GM12878 (cell line): ENCODE data around the gene MBD2. TPM values are rescaled to one million over a fixed set of nuclear protein-coding genes. Genes with fewer than 3 reads are reported as not detected.
A peak's percentile ranks its signal among the peaks of the same experiment; 100 is the strongest.

ENCODE experiments used
- ATAC-seq: fragments of 200-7000 bp; cut with Tn5 transposase; 3 replicates; pipeline ENCODE4 v1.9.1; 2020; ENCODE audit warnings: mild to moderate bottlenecking, moderate library complexity
- BruUV-seq: library from RNA; stranded (reverse); fragments of 400-500 nt; replicated peaks from 2 replicates; lab custom pipeline; 2021; lab: Mats Ljungman, UMichigan
- CTCF ChIA-PET: fragments of 300-600 bp; sonication (Branson Sonifier 250); formaldehyde crosslinking; extraction: SDS; loops from one replicate; lab custom pipeline; 2021; ENCODE audit warnings: inconsistent platforms; lab: Yijun Ruan, JAX
- POLR2A ChIA-PET: fragments of 350-600 bp; formaldehyde crosslinking; extraction: SDS; loops from one replicate; lab custom pipeline; 2021; ENCODE audit warnings: inconsistent platforms; lab: Charles Lee
- RAD21 ChIA-PET: fragments of 300-600 bp; sonication (Branson Sonifier 250); formaldehyde crosslinking; loops from one replicate; lab custom pipeline; 2023; ENCODE audit warnings: antibody characterized with exemption; ENCODE audit not compliant: unreplicated experiment; lab: Charles Lee
- SMC1A ChIA-PET: fragments of 300-600 bp; sonication (Branson Sonifier 250); formaldehyde crosslinking; loops from one replicate; lab custom pipeline; 2023; ENCODE audit not compliant: unreplicated experiment, uncharacterized antibody; lab: Charles Lee
- DNase-seq: peaks from one replicate; pipeline ENCODE4 v3.0.0-alpha.2; 2011; ENCODE audit warnings: low read depth, low spot score
- FAIRE-seq: peaks from 3 replicates; lab custom pipeline; 2011; peaks lifted over from hg19 to GRCh38; lab: Jason Lieb, UNC
- H2AFZ ChIP-seq: 2 replicates; pipeline ENCODE4 v1.6.0; 2011; ENCODE audit warnings: low read depth, low read length, control low read depth; ENCODE audit not compliant: control insufficient read depth
- H3K27ac ChIP-seq: 2 replicates; pipeline ENCODE4 v1.5.1; 2011; ENCODE audit warnings: control low read depth; ENCODE audit not compliant: control insufficient read depth, insufficient read depth
- H3K27me3 ChIP-seq, 2 experiments: replicated peaks in 1 of 2; 2 replicates each; pipeline versions ENCODE4 v1.6.0 to v1.6.1; 2011; ENCODE audit warnings: low read length in 1 of 2; ENCODE audit not compliant: control insufficient read depth in 2 of 2, insufficient read depth in 2 of 2
- H3K36me3 ChIP-seq, 2 experiments: 2 replicates each; pipeline ENCODE4 v1.5.1; 2011; ENCODE audit warnings: low read length in 1 of 2; ENCODE audit not compliant: control insufficient read depth in 2 of 2, insufficient read depth in 2 of 2
- H3K4me1 ChIP-seq: 2 replicates; pipeline ENCODE4 v1.6.1; 2011; ENCODE audit warnings: mild to moderate bottlenecking, low read length, moderate library complexity, mixed read lengths; ENCODE audit not compliant: control insufficient read depth, insufficient read depth
- H3K4me2 ChIP-seq: 2 replicates; pipeline ENCODE4 v1.6.0; 2011; ENCODE audit warnings: control low read depth; ENCODE audit not compliant: control insufficient read depth, insufficient read depth
- H3K4me3 ChIP-seq: fragments of 200-600 bp; sonication (generic); 2 replicates; pipeline ENCODE4 v1.5.1; 2016
- H3K79me2 ChIP-seq: 2 replicates; pipeline ENCODE4 v1.6.0; 2011; ENCODE audit warnings: low read length; ENCODE audit not compliant: control insufficient read depth, insufficient read depth
- H3K9ac ChIP-seq: 2 replicates; pipeline ENCODE4 v1.8.0; 2011; ENCODE audit warnings: low read length, control low read depth, mixed read lengths; ENCODE audit not compliant: control insufficient read depth, insufficient read depth
- H3K9me3 ChIP-seq: replicated peaks from 3 replicates; pipeline ENCODE4 v1.5.1; 2011; ENCODE audit warnings: mild to moderate bottlenecking, low read length; ENCODE audit not compliant: control insufficient read depth, insufficient read depth
- H4K20me1 ChIP-seq: 2 replicates; pipeline ENCODE4 v1.6.0; 2011; ENCODE audit not compliant: control insufficient read depth, insufficient read depth
- CEBPZ ChIP-seq: fragments of 150-350 bp; IDR thresholded peaks from 2 replicates; pipeline ENCODE4 v1.6.1; 2016; ENCODE audit warnings: low read depth, low read length
- CTCF ChIP-seq, 3 experiments: IDR thresholded peaks in 2 of 3; conservative IDR thresholded peaks in 1 of 3; 2 replicates each; pipeline ENCODE4 v1.5.1; 2011; ENCODE audit warnings: low read depth in 3 of 3, low read length in 3 of 3, mild to moderate bottlenecking in 3 of 3, control low read depth in 2 of 3, moderate library complexity in 2 of 3, inconsistent platforms in 1 of 3, mixed read lengths in 1 of 3; ENCODE audit not compliant: control insufficient read depth in 2 of 3, insufficient read depth in 1 of 3; ENCODE audit errors: extremely low read depth in 1 of 3
- SIN3A ChIP-seq: IDR thresholded peaks from 2 replicates; pipeline ENCODE4 v1.6.1; 2012; ENCODE audit warnings: low read depth, low read length, improper control_type of control experiment
- WGBS: methylation state at CpG from one replicate; pipeline ENCODE4 v1.1.6; 2016; ENCODE audit warnings: low lambda C conversion rate; ENCODE audit not compliant: insufficient replicate concordance, insufficient coverage; ENCODE audit errors: missing lambda C conversion rate; 5-methylcytosine and 5-hydroxymethylcytosine counted together
- in situ Hi-C: fragments of 300-500 bp; cut with MboI; formaldehyde crosslinking; loops from 9 replicates; pipeline ENCODE4 v1.14.3; 2018; ENCODE audit warnings: mixed read lengths
- intact Hi-C: fragments of 100-400 bp; cut with micrococcal nuclease; formaldehyde crosslinking; loops from one replicate; pipeline ENCODE4 v1.14.2; 2022; ENCODE audit not compliant: unreplicated experiment
- polyA plus RNA-seq, 11 experiments: library from polyadenylated mRNA; depleted of rRNA in 4 of 11; unstranded in 6 of 11; stranded (reverse) in 5 of 11; fragments of >200 nt; fragmentation: Nextera tagmentation in 4 of 11; fragmentation: Illumina TruSeq in 1 of 11; extraction: Ambion mirVana in 4 of 11; extraction: Trizol in 1 of 11; gene quantifications; 1 replicate in 1 of 11; 2 replicates in 10 of 11; pipeline versions ENCODE4 v1.2.1 to v1.2.3, GENCODE V29; 2011 to 2016; ENCODE audit warnings: inconsistent platforms in 2 of 11, missing spikeins in 2 of 11, low read depth in 1 of 11
- total RNA-seq, 4 experiments: library from RNA; depleted of rRNA in 3 of 4; stranded (reverse); fragments of >200 nt in 3 of 4; fragmentation: Illumina TruSeq in 1 of 4; extraction: Trizol in 1 of 4; gene quantifications; 2 replicates each; pipeline versions ENCODE4 v1.2.1 to v1.2.3, GENCODE V29; 2013 to 2021

MBD2 gene
- total and polyA plus RNA-seq, 10 of the 15 experiments (the other 5 are each of a cell fraction or from before 2014, with no cell fraction given), result 24.1 to 276 (median 57.9) TPM

GRCh38 chr18:54232485-54233227 is 8.2 kb upstream of the MBD2 start:
- FAIRE-seq, result no peak
- POLR2A ChIA-PET, result no interaction called here

More at GRCh38 chr18:54232485-54233227, 8.2 kb upstream of the MBD2 start:
- H3K4me1 ChIP-seq, result no peaks in the 10 kb centered on the region
- ATAC-seq (no peak), DNase-seq (no peak)
- no peaks in the 10 kb centered on the region for H3K36me3 ChIP-seq
- no TSS peak for BruUV-seq
- H3K4me2 ChIP-seq, result no peak overlapping the region
- H3K9ac ChIP-seq, result no peak overlapping the region
- in situ Hi-C loops, result no loop called here
- SMC1A ChIA-PET, result interaction anchor here (3.2 kb wide), 1 partner anchor 38 kb away, joined by 9 read pairs; no protein-coding TSS in a partner anchor
- H3K9me3 ChIP-seq, result no peaks in the 10 kb centered on the region; the same call in 2 of the 3 replicates
- RAD21 ChIA-PET, result interaction anchor here (2.6 kb wide), 1 partner anchor 38 kb away, joined by 7 read pairs; no protein-coding TSS in a partner anchor
- H4K20me1 ChIP-seq, result no peaks in the 10 kb centered on the region
- H3K27me3 ChIP-seq, result no peaks in the 10 kb centered on the region
- no peaks in the 10 kb centered on the region for H3K79me2 ChIP-seq
- no peak overlapping the region for H3K27ac ChIP-seq
- 90% methylated on average over 7 of the region's 7 CpGs for WGBS
- intact Hi-C loops, result no loop called here
- no peak overlapping the region for H3K4me3 ChIP-seq
- H2AFZ ChIP-seq, result no peak overlapping the region
- TF ChIP-seq CTCF (IDR thresholded peaks at IDR 0.05 in 2 of 3, conservative IDR thresholded peaks at IDR 0.05 in 1 of 3; ENCODE audit: control insufficient read depth in 2 of 3, extremely low read depth in 1 of 3, insufficient read depth in 1 of 3, low read depth in 3 of 3, low read length in 3 of 3) (0 out of 6 replicates have a peak, but pooled peaks of 1 of the 3 experiments have one; percentile 17), CEBPZ (no peak), SIN3A (no peak)
- CTCF ChIA-PET, result interaction anchor here (0.8 to 1.6 kb wide), 4 partner anchors 10 to 124 kb away, joined by 3 to 5 read pairs (median 4); no protein-coding TSS in a partner anchor
